HCT116 (cell line): Measurements from ENCODE around the gene STAB1.
A peak's percentile ranks its signal among the peaks of the same experiment; 100 is the strongest.

Experiments used
- EZH2phosphoT487 ChIP-seq: fragments of 200-600 bp; IDR thresholded peaks from 2 replicates; pipeline ENCODE4 v1.6.1; 2018; ENCODE audit warnings: antibody characterized with exemption, borderline replicate concordance
- POLR2A ChIP-seq: IDR thresholded peaks from 2 replicates; pipeline ENCODE4 v1.7.0; 2011; ENCODE audit warnings: borderline replicate concordance; ENCODE audit not compliant: insufficient read depth, insufficient read length; ENCODE audit errors: extremely low read depth
- POLR2AphosphoS5 ChIP-seq: IDR thresholded peaks from 2 replicates; pipeline ENCODE4 v1.6.1; 2011; ENCODE audit warnings: mild to moderate bottlenecking, low read depth, low read length, moderate library complexity
- TF ChIP-seq, protein P1 (sequence below): IDR thresholded peaks from 2 replicates; pipeline ENCODE4 v1.6.1; 2012; ENCODE audit warnings: low read depth
- TF ChIP-seq, protein P2 (sequence below), 3 experiments: fragments of 200-600 bp in 1 of 3; sonication (generic) in 1 of 3; IDR thresholded peaks in 2 of 3; conservative IDR thresholded peaks in 1 of 3; 2 replicates each; pipeline ENCODE4 v1.5.1; 2012 to 2017; ENCODE audit warnings: low read depth in 2 of 3, low read length in 2 of 3, antibody characterized with exemption in 1 of 3, borderline replicate concordance in 1 of 3, control low read depth in 1 of 3, mild to moderate bottlenecking in 1 of 3, mixed read lengths in 1 of 3, mixed run types in 1 of 3, moderate library complexity in 1 of 3; ENCODE audit not compliant: insufficient read depth in 1 of 3

DNA sequence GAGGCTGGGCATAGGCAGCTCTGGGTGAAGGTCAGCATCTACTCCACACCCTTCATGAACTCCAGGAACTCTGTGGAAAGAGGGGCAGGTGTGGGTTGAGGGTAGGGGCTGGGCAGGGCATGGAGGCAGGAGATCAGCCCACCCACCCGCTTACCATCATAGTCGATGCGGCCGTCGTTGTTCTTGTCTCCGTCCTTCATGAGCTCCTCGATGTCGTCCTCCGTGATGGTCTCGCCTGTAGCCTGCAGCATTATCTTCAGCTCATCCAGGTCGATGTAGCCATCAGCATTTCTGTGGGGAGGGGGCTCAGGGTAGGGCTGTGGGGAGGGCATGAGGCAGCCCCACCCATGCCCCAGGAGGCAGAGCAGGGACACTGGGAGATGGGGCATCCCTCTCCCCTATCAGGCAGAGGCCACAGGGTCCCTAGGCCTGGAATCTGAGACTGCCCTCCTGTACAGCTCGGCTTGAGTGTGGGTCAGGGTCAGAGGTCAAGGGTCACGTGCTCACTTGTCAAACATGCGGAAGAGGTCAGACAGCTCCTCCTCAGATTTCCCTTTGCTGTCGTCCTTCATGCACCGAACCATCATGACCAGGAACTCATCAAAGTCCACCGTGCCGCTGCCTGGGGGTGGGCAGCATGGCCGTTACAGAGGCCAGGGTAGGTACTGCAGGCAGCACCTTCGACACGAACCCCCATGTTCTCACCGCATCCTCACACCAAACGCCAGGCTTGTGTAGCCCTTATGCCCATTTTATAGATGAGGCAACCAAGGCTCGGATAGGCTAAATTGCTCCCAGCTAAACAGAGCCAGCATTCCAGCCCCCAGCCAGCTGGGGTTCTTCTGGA lies 43.7 kb upstream of the STAB1 start:
- TF ChIP-seq, protein P1, sequence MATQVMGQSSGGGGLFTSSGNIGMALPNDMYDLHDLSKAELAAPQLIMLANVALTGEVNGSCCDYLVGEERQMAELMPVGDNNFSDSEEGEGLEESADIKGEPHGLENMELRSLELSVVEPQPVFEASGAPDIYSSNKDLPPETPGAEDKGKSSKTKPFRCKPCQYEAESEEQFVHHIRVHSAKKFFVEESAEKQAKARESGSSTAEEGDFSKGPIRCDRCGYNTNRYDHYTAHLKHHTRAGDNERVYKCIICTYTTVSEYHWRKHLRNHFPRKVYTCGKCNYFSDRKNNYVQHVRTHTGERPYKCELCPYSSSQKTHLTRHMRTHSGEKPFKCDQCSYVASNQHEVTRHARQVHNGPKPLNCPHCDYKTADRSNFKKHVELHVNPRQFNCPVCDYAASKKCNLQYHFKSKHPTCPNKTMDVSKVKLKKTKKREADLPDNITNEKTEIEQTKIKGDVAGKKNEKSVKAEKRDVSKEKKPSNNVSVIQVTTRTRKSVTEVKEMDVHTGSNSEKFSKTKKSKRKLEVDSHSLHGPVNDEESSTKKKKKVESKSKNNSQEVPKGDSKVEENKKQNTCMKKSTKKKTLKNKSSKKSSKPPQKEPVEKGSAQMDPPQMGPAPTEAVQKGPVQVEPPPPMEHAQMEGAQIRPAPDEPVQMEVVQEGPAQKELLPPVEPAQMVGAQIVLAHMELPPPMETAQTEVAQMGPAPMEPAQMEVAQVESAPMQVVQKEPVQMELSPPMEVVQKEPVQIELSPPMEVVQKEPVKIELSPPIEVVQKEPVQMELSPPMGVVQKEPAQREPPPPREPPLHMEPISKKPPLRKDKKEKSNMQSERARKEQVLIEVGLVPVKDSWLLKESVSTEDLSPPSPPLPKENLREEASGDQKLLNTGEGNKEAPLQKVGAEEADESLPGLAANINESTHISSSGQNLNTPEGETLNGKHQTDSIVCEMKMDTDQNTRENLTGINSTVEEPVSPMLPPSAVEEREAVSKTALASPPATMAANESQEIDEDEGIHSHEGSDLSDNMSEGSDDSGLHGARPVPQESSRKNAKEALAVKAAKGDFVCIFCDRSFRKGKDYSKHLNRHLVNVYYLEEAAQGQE = no peak
- TF ChIP-seq POLR2A (no peak), POLR2AphosphoS5 (no peak), EZH2phosphoT487 (no peak)
- TF ChIP-seq, protein P2, sequence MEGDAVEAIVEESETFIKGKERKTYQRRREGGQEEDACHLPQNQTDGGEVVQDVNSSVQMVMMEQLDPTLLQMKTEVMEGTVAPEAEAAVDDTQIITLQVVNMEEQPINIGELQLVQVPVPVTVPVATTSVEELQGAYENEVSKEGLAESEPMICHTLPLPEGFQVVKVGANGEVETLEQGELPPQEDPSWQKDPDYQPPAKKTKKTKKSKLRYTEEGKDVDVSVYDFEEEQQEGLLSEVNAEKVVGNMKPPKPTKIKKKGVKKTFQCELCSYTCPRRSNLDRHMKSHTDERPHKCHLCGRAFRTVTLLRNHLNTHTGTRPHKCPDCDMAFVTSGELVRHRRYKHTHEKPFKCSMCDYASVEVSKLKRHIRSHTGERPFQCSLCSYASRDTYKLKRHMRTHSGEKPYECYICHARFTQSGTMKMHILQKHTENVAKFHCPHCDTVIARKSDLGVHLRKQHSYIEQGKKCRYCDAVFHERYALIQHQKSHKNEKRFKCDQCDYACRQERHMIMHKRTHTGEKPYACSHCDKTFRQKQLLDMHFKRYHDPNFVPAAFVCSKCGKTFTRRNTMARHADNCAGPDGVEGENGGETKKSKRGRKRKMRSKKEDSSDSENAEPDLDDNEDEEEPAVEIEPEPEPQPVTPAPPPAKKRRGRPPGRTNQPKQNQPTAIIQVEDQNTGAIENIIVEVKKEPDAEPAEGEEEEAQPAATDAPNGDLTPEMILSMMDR (IDR thresholded peaks at IDR 0.05 in 2 of 3, conservative IDR thresholded peaks at IDR 0.05 in 1 of 3; ENCODE audit: borderline replicate concordance in 1 of 3, insufficient read depth in 1 of 3, low read depth in 2 of 3, low read length in 2 of 3) = peak in 2 of 3 experiments; percentile 20 to 37; a peak in 2 of 6 replicates
